ENCODE results near the gene AGTRAP. TPM values are rescaled to one million over a fixed set of nuclear protein-coding genes. Genes with fewer than 3 reads are reported as not detected.

The AGTRAP gene
- total and polyA plus RNA-seq, 2 of the 8 experiments (the other 6 are each of a cell fraction or from before 2014, with no cell fraction given), result 69.7 to 192 TPM

- CTCF ChIA-PET (ENCODE audit: partially characterized antibody), result interaction anchor here (0.5 to 1.6 kb wide), 4 partner anchors 9 to 475 kb away, joined by 3 to 4 read pairs (median 3); no protein-coding TSS in a partner anchor
- Histone ChIP-seq H3K79me1 (ENCODE audit: low read depth, low read length) (no peaks in the 10 kb centered on the region), H3K4ac (replicated peaks; ENCODE audit: insufficient read length, low read depth, low read length) (no peak overlapping the region), H2BK5ac (ENCODE audit: low read depth, low read length) (no peak overlapping the region), H2BK20ac (ENCODE audit: low read length) (no peak overlapping the region), H4K5ac (ENCODE audit: insufficient read length, low read depth, low read length) (no peak overlapping the region), H2AFZ (ENCODE audit: low read length) (no peak overlapping the region), H3K23ac (ENCODE audit: insufficient read length) (no peak overlapping the region), H2AK5ac (ENCODE audit: low read depth, low read length) (no peak overlapping the region), H3K23me2 (ENCODE audit: low read depth, low read length) (no peaks in the 10 kb centered on the region), H4K20me1 (replicated peaks in 1 of 2; ENCODE audit: control insufficient read depth in 1 of 2, insufficient read depth in 2 of 2, low read length in 2 of 2) (no peaks in the 10 kb centered on the region), H3K4me1 (replicated peaks in 1 of 4; ENCODE audit: control insufficient read depth in 3 of 4, insufficient read depth in 4 of 4, low read length in 3 of 4) (no peaks in the 10 kb centered on the region), H3K27me3 (replicated peaks in 1 of 4; ENCODE audit: control insufficient read depth in 3 of 4, extremely low read depth in 1 of 4, insufficient read depth in 3 of 4, low read length in 3 of 4) (no peaks in the 10 kb centered on the region), H2BK15ac (ENCODE audit: low read length) (no peak overlapping the region), H3K9me3 (ENCODE audit: insufficient read depth in 2 of 2, low read depth in 1 of 2, low read length in 1 of 2) (no peaks in the 10 kb centered on the region), H4K8ac (ENCODE audit: extremely low read depth, insufficient read depth, low read length) (no peak overlapping the region), H3K36me3 (ENCODE audit: control insufficient read depth in 2 of 4, insufficient read depth in 4 of 4, low read length in 3 of 4) (no peaks in the 10 kb centered on the region), H3K4me2 (ENCODE audit: insufficient read depth in 1 of 2, low read depth in 2 of 2, low read length in 2 of 2) (no peak overlapping the region), H3K18ac (ENCODE audit: extremely low read depth, low read length) (no peak overlapping the region), H3K56ac (replicated peaks; ENCODE audit: insufficient read length, low read depth, low read length) (no peak overlapping the region), H3K9ac (replicated peaks in 1 of 4; ENCODE audit: extremely low read depth in 1 of 4, low read depth in 3 of 4, low read length in 3 of 4) (no peak overlapping the region), H4K91ac (replicated peaks; ENCODE audit: insufficient read length, low read length) (no peak overlapping the region), H2BK120ac (replicated peaks; ENCODE audit: low read depth, low read length) (no peak overlapping the region), H3K4me3 (ENCODE audit: extremely low read depth in 1 of 4, insufficient read depth in 2 of 4, low read depth in 3 of 4, low read length in 4 of 4) (no peak overlapping the region), H3K27ac (ENCODE audit: low read depth, low read length) (no peak overlapping the region), H3K79me2 (ENCODE audit: control insufficient read depth in 1 of 2, insufficient read depth in 2 of 2, low read length in 2 of 2) (no peaks in the 10 kb centered on the region), H3K14ac (ENCODE audit: insufficient read length) (no peak overlapping the region), H2BK12ac (ENCODE audit: low read depth, low read length) (no peak overlapping the region)
- FAIRE-seq, result no peak
- WGBS, 2 experiments (ENCODE audit: extremely low coverage in 1 of 2, insufficient coverage in 1 of 2, insufficient read length in 1 of 2, insufficient replicate concordance in 2 of 2, low coverage in 1 of 2, low lambda C conversion rate in 2 of 2, missing lambda C conversion rate in 1 of 2), result 84% methylated on average over 5 of the region's 5 CpGs; no CpG with 5 or more reads in 1 of the 2 experiments
- POLR2A ChIA-PET (ENCODE audit: partially characterized antibody), result interaction anchor here (0.8 to 1.5 kb wide), 6 partner anchors 9 to 137 kb away, joined by 3 to 5 read pairs (median 4); partner anchors contain the start of gene AGTRAP
- no peak for TF ChIP-seq RBBP5 (IDR thresholded peaks at IDR 0.05; ENCODE audit: borderline replicate concordance, low read depth, low read length)
- no peak for TF ChIP-seq CHD2 (IDR thresholded peaks at IDR 0.05; ENCODE audit: low read length)
- no peak for TF ChIP-seq SP2 (IDR thresholded peaks at IDR 0.05; ENCODE audit: low read length)
- no peak for TF ChIP-seq ZNF274 (IDR thresholded peaks at IDR 0.05; ENCODE audit: borderline replicate concordance, extremely low read depth, low read length)
- no peak for TF ChIP-seq RAD21 (IDR thresholded peaks at IDR 0.05 in 1 of 2, conservative IDR thresholded peaks at IDR 0.05 in 1 of 2; ENCODE audit: low read depth in 2 of 2, low read length in 2 of 2)
- no peak for TF ChIP-seq SAP30 (IDR thresholded peaks at IDR 0.05; ENCODE audit: insufficient read depth, insufficient replicate concordance, low read length)
- DNase-seq (ENCODE audit: low read depth in 1 of 2, low spot score in 2 of 2), result no peak
Observed at GRCh38 chr1:11772458-11772857, 36.5 kb downstream of the AGTRAP start.

Data from H1 (cell line).